Endometrium (tissue), 2 donors: Measurements from ENCODE around the gene RGS17.
"Not testable (repeated sequence)": the region's sequence is repeated elsewhere in the genome, so short reads cannot be mapped to it uniquely, and the experiment has no call there.

Experiments used
- FAIRE-seq: peaks from 2 replicates; lab custom pipeline; 2012; peaks lifted over from hg19 to GRCh38; lab: Jason Lieb, UNC
- donor health status: control.
- donor health status: control.

Gene RGS17

GRCh38 chr6:153032255-153032882 is 98.7 kb downstream of the RGS17 start:
- peak; percentile 98 for FAIRE-seq

- FAIRE-seq, result no peak
Observed at GRCh38 chr6:153031335-153031955, 99.6 kb downstream of the RGS17 start.

- FAIRE-seq, result no peak
Observed at GRCh38 chr6:153028963-153029362, 102.1 kb downstream of the RGS17 start.

GRCh38 chr6:153028286-153028685 is 102.8 kb downstream of the RGS17 start:
- no peak for FAIRE-seq

GRCh38 chr6:153027480-153027879 is 103.6 kb downstream of the RGS17 start:
- no peak for FAIRE-seq

- FAIRE-seq, result no peak
Observed at GRCh38 chr6:153024709-153025017, 106.4 kb downstream of the RGS17 start.

- FAIRE-seq, result no peak
Observed at GRCh38 chr6:153023977-153024708, 106.9 kb downstream of the RGS17 start.

GRCh38 chr6:153018355-153018754 is 112.7 kb downstream of the RGS17 start:
- no peak for FAIRE-seq

GRCh38 chr6:153016846-153017245 is 114.2 kb downstream of the RGS17 start:
- FAIRE-seq, result no peak

GRCh38 chr6:153015094-153015640 is 115.9 kb downstream of the RGS17 start:
- no peak for FAIRE-seq

- FAIRE-seq, result no peak
Observed at GRCh38 chr6:153013438-153013837, 117.6 kb downstream of the RGS17 start.

- no peak for FAIRE-seq
Observed at GRCh38 chr6:153012856-153013255, 118.2 kb downstream of the RGS17 start.

GRCh38 chr6:153003366-153003690 is 127.8 kb downstream of the RGS17 start:
- no peak for FAIRE-seq

- peak; percentile 91 for FAIRE-seq
Observed at GRCh38 chr6:153002613-153003365, 128.3 kb downstream of the RGS17 start, which contains the start of gene MTRF1L. Gene MTRF1L (minus strand): TSS chr6:153002709. CDS start chr6:153002685, 24 bp downstream.

- no peak for FAIRE-seq
Observed at GRCh38 chr6:153001767-153002612, 129.1 kb downstream of the RGS17 start.

GRCh38 chr6:153000790-153001189 is 130.3 kb downstream of the RGS17 start:
- FAIRE-seq, result not testable (repeated sequence)

GRCh38 chr6:153000243-153000642 is 130.8 kb downstream of the RGS17 start:
- no peak for FAIRE-seq

- not testable (repeated sequence) for FAIRE-seq
Observed at GRCh38 chr6:152999538-152999937, 131.5 kb downstream of the RGS17 start.

- FAIRE-seq, result no peak
Observed at GRCh38 chr6:152993847-152994246, 137.2 kb downstream of the RGS17 start.

GRCh38 chr6:152993431-152993830 is 137.7 kb downstream of the RGS17 start:
- no peak for FAIRE-seq

GRCh38 chr6:152986978-152987377 is 144.1 kb downstream of the RGS17 start:
- no peak for FAIRE-seq

- not testable (repeated sequence) for FAIRE-seq
Observed at GRCh38 chr6:152985300-152985699, 145.8 kb downstream of the RGS17 start.
